Cardiac fibroblast (primary cell): ENCODE measurements around the gene ALK.
A peak's percentile ranks its signal among the peaks of the same experiment; 100 is the strongest.

Experiments used
- DNase-seq, 2 donors: peaks; one replicate each; pipeline versions ENCODE4 v3.0.0 to v3.0.0-alpha.2; 2010; ENCODE audit warnings: low read depth in 2 of 2
- H3K4me3 ChIP-seq, 2 donors: replicated peaks in 1 of 2; 1 replicate in 1 of 2; 2 replicates in 1 of 2; pipeline ENCODE4 v1.5.1; 2011; ENCODE audit warnings: low read depth in 2 of 2, low read length in 2 of 2, mild to moderate bottlenecking in 2 of 2, moderate library complexity in 1 of 2
- CTCF ChIP-seq: IDR thresholded peaks from one replicate; pipeline ENCODE4 v1.5.1; 2011; ENCODE audit warnings: low read depth, mild to moderate bottlenecking, low read length, inconsistent platforms

ALK gene

GRCh38 chr2:29519338-29519925, 402.0 kb downstream of the ALK start:
- no peak for TF ChIP-seq CTCF
- peak; percentile 70 to 87 for DNase-seq
- no peak overlapping the region for H3K4me3 ChIP-seq

- TF ChIP-seq CTCF: no peak
- DNase-seq: no peak
- no peak overlapping the region for H3K4me3 ChIP-seq
Measured at GRCh38 chr2:29518646-29519337, 402.6 kb downstream of the ALK start.

- H3K4me3 ChIP-seq: no peak overlapping the region
- DNase-seq: peak; percentile 10 to 54
- TF ChIP-seq CTCF: no peak
Measured at GRCh38 chr2:29518010-29518409, 403.4 kb downstream of the ALK start.

GRCh38 chr2:29517413-29517812, 404.0 kb downstream of the ALK start:
- no peak for TF ChIP-seq CTCF
- no peak for DNase-seq
- no peak overlapping the region for H3K4me3 ChIP-seq

- TF ChIP-seq CTCF: no peak
- H3K4me3 ChIP-seq: no peak overlapping the region
- DNase-seq: no peak
Measured at GRCh38 chr2:29516767-29517166, 404.6 kb downstream of the ALK start.

- no peak for TF ChIP-seq CTCF
- no peak for DNase-seq
- no peak overlapping the region for H3K4me3 ChIP-seq
Measured at GRCh38 chr2:29509878-29510277, 411.5 kb downstream of the ALK start.
